ENCODE results near the gene CA11.

Gene CA11

GRCh38 chr19:48613852-48614435, 32.0 kb downstream of the CA11 start:
- TF ChIP-seq POLR2AphosphoS5 (IDR thresholded peaks at IDR 0.05; ENCODE audit: low read depth, low read length) (peak; percentile 72), POLR2A (IDR thresholded peaks at IDR 0.05; ENCODE audit: low read depth, low read length) (no peak)
- DNase-seq (ENCODE audit: insufficient read length) (no peak), FAIRE-seq (no peak)

- no peak for TF ChIP-seq POLR2A (IDR thresholded peaks at IDR 0.05; ENCODE audit: low read depth, low read length)
- TF ChIP-seq POLR2AphosphoS5 (IDR thresholded peaks at IDR 0.05; ENCODE audit: low read depth, low read length), result no peak
- DNase-seq (ENCODE audit: insufficient read length), result no peak
Observed at GRCh38 chr19:48613024-48613851, 32.7 kb downstream of the CA11 start.

GRCh38 chr19:48611872-48612271, 34.1 kb downstream of the CA11 start:
- TF ChIP-seq POLR2A (IDR thresholded peaks at IDR 0.05; ENCODE audit: low read depth, low read length), result no peak
- TF ChIP-seq TAF1 (IDR thresholded peaks at IDR 0.05; ENCODE audit: borderline replicate concordance, low read depth, low read length), result no peak
- no peak for TF ChIP-seq POLR2AphosphoS5 (IDR thresholded peaks at IDR 0.05; ENCODE audit: low read depth, low read length)
- FAIRE-seq, result no peak
- DNase-seq (ENCODE audit: insufficient read length), result no peak

More at GRCh38 chr19:48613024-48613851, 32.7 kb downstream of the CA11 start:
- no peak for FAIRE-seq

- TF ChIP-seq POLR2AphosphoS5 (IDR thresholded peaks at IDR 0.05; ENCODE audit: low read depth, low read length), result no peak
- TF ChIP-seq POLR2A (IDR thresholded peaks at IDR 0.05; ENCODE audit: low read depth, low read length), result no peak
- no peak for TF ChIP-seq TAF1 (IDR thresholded peaks at IDR 0.05; ENCODE audit: borderline replicate concordance, low read depth, low read length)
- FAIRE-seq (no peak), DNase-seq (ENCODE audit: insufficient read length) (no peak)
Observed at GRCh38 chr19:48609571-48610108, 36.3 kb downstream of the CA11 start.

- TF ChIP-seq TAF1 (IDR thresholded peaks at IDR 0.05; ENCODE audit: borderline replicate concordance, low read depth, low read length), result no peak
- no peak for TF ChIP-seq POLR2AphosphoS5 (IDR thresholded peaks at IDR 0.05; ENCODE audit: low read depth, low read length)
- no peak for TF ChIP-seq POLR2A (IDR thresholded peaks at IDR 0.05; ENCODE audit: low read depth, low read length)
- DNase-seq (ENCODE audit: insufficient read length), result peak; percentile 61
- FAIRE-seq, result peak; percentile 44
Observed at GRCh38 chr19:48608798-48609263, 37.2 kb downstream of the CA11 start.

GRCh38 chr19:48607359-48607755, 38.6 kb downstream of the CA11 start:
- DNase-seq (ENCODE audit: insufficient read length) (no peak), FAIRE-seq (no peak)

GRCh38 chr19:48606463-48607358, 39.3 kb downstream of the CA11 start, which contains the start of gene SPACA4:
TSS of gene SPACA4 (plus strand) at chr19:48606742. CDS start at chr19:48606979, 237 bp downstream.
- TF ChIP-seq TAF1 (IDR thresholded peaks at IDR 0.05; ENCODE audit: borderline replicate concordance, low read depth, low read length) (no peak), POLR2A (IDR thresholded peaks at IDR 0.05; ENCODE audit: low read depth, low read length) (no peak), POLR2AphosphoS5 (IDR thresholded peaks at IDR 0.05; ENCODE audit: low read depth, low read length) (no peak)
- FAIRE-seq (no peak), DNase-seq (ENCODE audit: insufficient read length) (no peak)

More at GRCh38 chr19:48607359-48607755, 38.6 kb downstream of the CA11 start:
- TF ChIP-seq TAF1 (IDR thresholded peaks at IDR 0.05; ENCODE audit: borderline replicate concordance, low read depth, low read length) (no peak), POLR2A (IDR thresholded peaks at IDR 0.05; ENCODE audit: low read depth, low read length) (no peak), POLR2AphosphoS5 (IDR thresholded peaks at IDR 0.05; ENCODE audit: low read depth, low read length) (no peak)

- FAIRE-seq (no peak), DNase-seq (ENCODE audit: insufficient read length) (no peak)
- TF ChIP-seq POLR2AphosphoS5 (IDR thresholded peaks at IDR 0.05; ENCODE audit: low read depth, low read length) (no peak), TAF1 (IDR thresholded peaks at IDR 0.05; ENCODE audit: borderline replicate concordance, low read depth, low read length) (no peak)
Observed at GRCh38 chr19:48603850-48604249, 42.1 kb downstream of the CA11 start.

GRCh38 chr19:48603449-48603848, 42.5 kb downstream of the CA11 start:
- DNase-seq (ENCODE audit: insufficient read length), result no peak
- no peak for FAIRE-seq
- TF ChIP-seq POLR2AphosphoS5 (IDR thresholded peaks at IDR 0.05; ENCODE audit: low read depth, low read length) (no peak), POLR2A (IDR thresholded peaks at IDR 0.05; ENCODE audit: low read depth, low read length) (no peak), TAF1 (IDR thresholded peaks at IDR 0.05; ENCODE audit: borderline replicate concordance, low read depth, low read length) (no peak)

- no peak for DNase-seq (ENCODE audit: insufficient read length)
- no peak for FAIRE-seq
- no peak for TF ChIP-seq POLR2AphosphoS5 (IDR thresholded peaks at IDR 0.05; ENCODE audit: low read depth, low read length)
- no peak for TF ChIP-seq POLR2A (IDR thresholded peaks at IDR 0.05; ENCODE audit: low read depth, low read length)
- TF ChIP-seq TAF1 (IDR thresholded peaks at IDR 0.05; ENCODE audit: borderline replicate concordance, low read depth, low read length), result no peak
Observed at GRCh38 chr19:48603001-48603400, 43.0 kb downstream of the CA11 start.

Measured in GM12892 (cell line).